ENCODE results near the gene MYH4. TPM values are rescaled to one million over a fixed set of nuclear protein-coding genes. Genes with fewer than 3 reads are reported as not detected.

Gene MYH4
- polyA plus RNA-seq (2011; rRNA removed): not detected in 2 replicates
- polyA minus RNA-seq (2011; rRNA and poly(A)+ RNA removed): not detected in 2 replicates

GRCh38 chr17:10469459-10469858 lies at the start of gene MYH4:
TSS of gene MYH4 (minus strand) at chr17:10469559. CDS start at chr17:10466745, 2,814 bp downstream.
- POLR2A ChIA-PET: no interaction called here

GRCh38 chr17:10518271-10519037 lies 49.1 kb upstream of the MYH4 start, which contains the start of gene MYH1:
TSS of gene MYH1 (minus strand) at chr17:10518542. CDS start at chr17:10516642, 1,900 bp downstream.
- POLR2A ChIA-PET: no interaction called here
- no peak for TF ChIP-seq CTCF (IDR thresholded peaks at IDR 0.05; ENCODE audit: low read depth, low read length)
- Histone ChIP-seq H3K27me3 (ENCODE audit: control insufficient read depth, insufficient read depth, low read length) (no peaks in the 10 kb centered on the region), H3K9me3 (ENCODE audit: control insufficient read depth, insufficient read depth, low read length) (peaks cover 11% of the 10 kb centered on the region; the same call in 1 of the 2 replicates), H3K4me3 (ENCODE audit: low read depth, low read length) (no peak within 1 kb of the TSS), H3K27ac (ENCODE audit: low read depth, low read length) (no peak within 1 kb of the TSS)
- CTCF ChIA-PET: no interaction called here
- DNase-seq (ENCODE audit: low read depth, low spot score): no peak

More at GRCh38 chr17:10469459-10469858, at the start of gene MYH4:
- TF ChIP-seq CTCF (IDR thresholded peaks at IDR 0.05; ENCODE audit: low read depth, low read length): no peak
- CTCF ChIA-PET: no interaction called here
- H3K9me3 ChIP-seq (ENCODE audit: control insufficient read depth, insufficient read depth, low read length): peaks cover 10% of the 10 kb centered on the region
- H3K4me3 ChIP-seq (ENCODE audit: low read depth, low read length): no peak within 1 kb of the TSS
- DNase-seq (ENCODE audit: low read depth, low spot score): no peak
- no peaks in the 10 kb centered on the region for H3K27me3 ChIP-seq (ENCODE audit: control insufficient read depth, insufficient read depth, low read length)
- no peak within 1 kb of the TSS for H3K27ac ChIP-seq (ENCODE audit: low read depth, low read length)

GRCh38 chr17:10516638-10517037 lies 47.3 kb upstream of the MYH4 start:
- CTCF ChIA-PET: no interaction called here
- H3K9me3 ChIP-seq (ENCODE audit: control insufficient read depth, insufficient read depth, low read length): peaks cover 7% of the 10 kb centered on the region; the same call in 1 of the 2 replicates
- no peak overlapping the region for H3K27ac ChIP-seq (ENCODE audit: low read depth, low read length)
- POLR2A ChIA-PET: no interaction called here
- DNase-seq (ENCODE audit: low read depth, low spot score): no peak
- no peaks in the 10 kb centered on the region for H3K27me3 ChIP-seq (ENCODE audit: control insufficient read depth, insufficient read depth, low read length)
- TF ChIP-seq CTCF (IDR thresholded peaks at IDR 0.05; ENCODE audit: low read depth, low read length): no peak
- no peak overlapping the region for H3K4me3 ChIP-seq (ENCODE audit: low read depth, low read length)

- POLR2A ChIA-PET: no interaction called here
- no peak overlapping the region for H3K27ac ChIP-seq (ENCODE audit: low read depth, low read length)
- H3K4me3 ChIP-seq (ENCODE audit: low read depth, low read length): no peak overlapping the region
- no peak for DNase-seq (ENCODE audit: low read depth, low spot score)
- CTCF ChIA-PET: no interaction called here
- H3K9me3 ChIP-seq (ENCODE audit: control insufficient read depth, insufficient read depth, low read length): peaks cover 7% of the 10 kb centered on the region; the same call in 1 of the 2 replicates
- no peak for TF ChIP-seq CTCF (IDR thresholded peaks at IDR 0.05; ENCODE audit: low read depth, low read length)
- no peaks in the 10 kb centered on the region for H3K27me3 ChIP-seq (ENCODE audit: control insufficient read depth, insufficient read depth, low read length)
Measured at GRCh38 chr17:10516065-10516464, 46.7 kb upstream of the MYH4 start.

GRCh38 chr17:10513299-10514067 lies 44.1 kb upstream of the MYH4 start:
- no peak for DNase-seq (ENCODE audit: low read depth, low spot score)

More at GRCh38 chr17:10513299-10514067, 44.1 kb upstream of the MYH4 start:
- no peak for TF ChIP-seq CTCF (IDR thresholded peaks at IDR 0.05; ENCODE audit: low read depth, low read length)
- Histone ChIP-seq H3K27ac (ENCODE audit: low read depth, low read length) (no peak overlapping the region), H3K9me3 (ENCODE audit: control insufficient read depth, insufficient read depth, low read length) (peaks cover 10% of the 10 kb centered on the region; the same call in 1 of the 2 replicates), H3K4me3 (ENCODE audit: low read depth, low read length) (no peak overlapping the region), H3K27me3 (ENCODE audit: control insufficient read depth, insufficient read depth, low read length) (no peaks in the 10 kb centered on the region)
- ChIA-PET CTCF (no interaction called here), POLR2A (no interaction called here)
